Stimulated activated CD8-positive, alpha-beta memory T cell treated with anti-CD3 and anti-CD28 coated beads, Interleukin-12 subunit alpha, Interleukin-12 subunit beta, amount 100 ng/mL, for 24 hours (primary cell): Measurements from ENCODE around the gene CASTOR2.
"Not testable (repeated sequence)": the region's sequence is repeated elsewhere in the genome, so short reads cannot be mapped to it uniquely, and the experiment has no call there.

Experiments used
- DNase-seq: peaks from one replicate; pipeline ENCODE4 v3.0.0-alpha.2; 2020; ENCODE audit errors: extremely low read depth

The CASTOR2 gene

DNA sequence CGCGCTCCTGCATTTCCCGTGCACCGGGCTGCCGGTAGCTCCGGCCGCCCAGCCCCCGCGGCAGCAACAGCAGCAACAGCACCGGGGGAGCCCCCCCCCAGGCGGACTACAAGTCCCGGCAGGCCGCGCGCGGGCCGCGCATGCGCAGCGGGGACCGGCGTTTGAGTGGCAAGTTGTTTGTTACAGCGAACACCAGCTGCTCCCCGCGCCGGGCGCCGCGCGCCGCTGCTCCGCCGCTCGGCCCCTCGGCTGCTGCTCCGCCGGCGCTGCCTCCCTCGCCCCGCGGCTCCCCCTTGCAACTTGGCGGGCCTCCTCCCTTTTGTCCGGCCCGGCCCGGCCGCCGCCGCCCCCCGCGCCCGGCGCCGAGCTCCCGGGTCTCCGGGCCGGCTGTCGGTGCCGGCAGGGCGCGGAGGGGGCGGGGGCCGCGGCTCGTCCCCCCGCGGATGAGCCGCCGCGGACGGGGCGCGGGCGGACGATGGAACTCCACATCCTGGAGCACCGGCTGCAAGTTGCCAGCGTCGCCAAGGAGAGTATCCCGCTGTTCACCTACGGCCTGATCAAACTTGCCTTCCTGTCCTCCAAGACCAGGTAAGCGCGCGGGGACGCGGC is at the start of gene CASTOR2:
TSS of gene CASTOR2 (plus strand) at position 195 of the 609 bp plus-strand sequence. CDS start at position 476, 281 bp downstream.
- DNase-seq = peak; percentile 16

DNA sequence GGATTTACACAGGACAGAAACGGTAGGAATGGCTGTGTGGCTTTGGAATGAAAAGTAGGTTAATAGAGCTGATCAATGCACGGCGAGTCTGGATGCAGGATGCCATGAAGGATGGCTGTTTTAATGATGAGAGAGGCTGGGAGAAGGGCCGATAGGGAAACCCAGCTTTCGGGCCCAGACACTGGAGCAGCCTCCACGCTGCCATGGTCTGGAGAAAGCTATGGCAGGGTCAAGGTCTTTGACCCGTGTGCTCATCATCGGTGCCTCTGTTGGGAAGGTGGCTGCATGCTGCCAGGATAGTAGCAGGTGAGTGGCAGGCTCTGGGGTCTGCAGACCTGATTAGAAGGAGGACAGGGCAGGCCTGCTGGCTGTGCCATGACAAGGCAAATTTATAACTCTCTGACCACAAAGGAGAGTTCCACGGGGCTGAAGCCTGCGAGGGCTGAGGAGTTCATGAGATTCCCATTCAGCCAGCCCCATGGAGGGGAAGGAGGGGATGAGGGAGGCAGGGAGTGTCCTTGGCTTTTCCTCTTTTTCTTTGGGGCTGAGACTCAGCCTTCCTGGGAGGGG is 42.1 kb upstream of the CASTOR2 start:
- DNase-seq = not testable (repeated sequence)

DNA sequence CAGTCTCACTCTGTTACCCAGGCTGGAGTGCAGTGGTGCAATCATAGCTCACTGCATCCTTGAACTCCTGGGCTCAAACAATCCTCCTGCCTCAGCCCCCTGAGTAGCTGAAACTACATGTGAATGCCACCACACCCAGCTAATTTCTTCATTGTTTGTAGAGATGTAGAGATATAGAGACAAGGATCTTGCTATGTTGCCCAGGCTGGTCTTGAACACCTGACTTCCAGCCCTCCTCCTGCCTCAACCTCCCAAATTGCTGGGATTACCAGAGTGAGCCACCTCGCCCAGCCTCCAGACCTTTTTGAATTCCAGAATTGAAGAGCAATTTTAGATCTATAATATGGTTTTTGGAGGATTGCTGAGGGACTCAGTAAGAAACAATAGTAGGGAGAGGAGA is 40.9 kb upstream of the CASTOR2 start:
- DNase-seq = not testable (repeated sequence)

DNA sequence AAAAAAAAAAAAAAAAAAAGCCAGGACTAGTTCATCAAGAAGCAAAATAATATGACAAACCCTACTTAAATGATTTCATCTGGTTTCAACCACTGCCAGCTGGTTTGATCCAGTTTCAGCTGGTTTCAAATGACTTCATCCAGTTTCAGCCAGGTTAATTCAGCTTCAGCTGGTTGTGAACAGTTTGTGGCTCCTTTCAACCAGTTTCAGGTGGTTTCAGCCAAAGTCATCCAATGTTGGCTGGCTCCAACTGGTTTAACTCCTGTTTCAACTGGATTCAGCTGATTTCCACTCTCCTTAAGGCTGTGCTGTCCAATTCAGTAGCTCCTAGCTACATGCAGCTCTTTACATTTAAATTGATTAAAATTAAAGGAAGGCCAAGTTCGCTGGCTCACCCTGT is 37.5 kb upstream of the CASTOR2 start:
- not testable (repeated sequence) for DNase-seq

DNA sequence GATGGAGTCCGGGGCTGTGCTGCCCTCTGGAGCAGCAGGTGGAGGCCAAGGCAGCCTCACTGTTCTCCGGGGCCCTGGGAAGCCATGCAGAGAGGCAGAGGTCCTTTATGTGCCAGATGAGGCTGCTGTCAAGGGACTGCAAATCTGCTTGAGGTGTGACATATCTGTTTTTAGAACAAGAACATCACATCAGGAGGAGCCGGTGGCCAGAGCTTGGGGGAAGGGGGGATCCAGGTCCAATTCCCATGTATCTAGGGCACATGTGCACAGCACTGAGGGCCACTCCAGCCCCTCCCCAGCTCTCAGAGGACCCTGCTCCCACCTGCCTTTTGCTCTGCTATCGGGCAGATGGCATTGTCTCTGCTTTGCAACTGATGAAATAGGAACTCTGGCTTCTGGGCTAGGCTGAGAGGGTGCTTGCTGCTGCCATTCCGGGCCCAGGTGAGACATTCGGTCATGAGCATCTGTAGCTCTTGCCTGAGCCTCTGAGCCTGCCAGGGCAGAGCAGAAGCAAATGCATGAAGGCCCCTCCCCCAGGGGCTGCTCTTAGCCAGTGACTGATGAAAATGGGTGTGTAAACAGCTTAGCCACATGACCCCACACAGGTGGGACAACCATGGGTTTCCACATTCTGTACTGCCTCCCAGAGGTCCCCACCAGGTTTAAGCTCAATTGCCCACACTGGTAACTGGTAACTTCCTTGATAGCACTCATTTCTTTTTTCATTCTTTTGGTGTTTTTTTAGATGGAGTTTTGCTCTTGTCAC is 32.8 kb upstream of the CASTOR2 start:
- not testable (repeated sequence) for DNase-seq

DNA sequence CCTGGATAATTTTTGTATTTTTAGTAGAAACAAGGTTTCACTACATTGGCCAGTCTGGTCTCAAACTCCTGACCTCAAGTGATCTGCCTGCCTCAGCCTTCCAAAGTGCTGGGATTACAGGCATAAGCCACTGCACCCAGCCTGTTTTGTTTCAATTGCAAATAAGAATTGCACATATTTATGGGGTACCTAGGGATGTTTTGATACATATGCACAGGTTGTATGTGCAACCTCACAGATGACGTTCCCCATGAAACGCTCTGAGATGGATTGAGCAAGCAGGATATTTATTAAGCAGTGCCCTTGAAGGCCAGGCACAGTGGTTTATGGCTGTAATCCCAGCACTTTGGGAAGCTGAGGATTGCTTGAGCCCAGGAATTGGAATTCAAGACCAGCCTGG is 25.1 kb upstream of the CASTOR2 start:
- DNase-seq = not testable (repeated sequence)

DNA sequence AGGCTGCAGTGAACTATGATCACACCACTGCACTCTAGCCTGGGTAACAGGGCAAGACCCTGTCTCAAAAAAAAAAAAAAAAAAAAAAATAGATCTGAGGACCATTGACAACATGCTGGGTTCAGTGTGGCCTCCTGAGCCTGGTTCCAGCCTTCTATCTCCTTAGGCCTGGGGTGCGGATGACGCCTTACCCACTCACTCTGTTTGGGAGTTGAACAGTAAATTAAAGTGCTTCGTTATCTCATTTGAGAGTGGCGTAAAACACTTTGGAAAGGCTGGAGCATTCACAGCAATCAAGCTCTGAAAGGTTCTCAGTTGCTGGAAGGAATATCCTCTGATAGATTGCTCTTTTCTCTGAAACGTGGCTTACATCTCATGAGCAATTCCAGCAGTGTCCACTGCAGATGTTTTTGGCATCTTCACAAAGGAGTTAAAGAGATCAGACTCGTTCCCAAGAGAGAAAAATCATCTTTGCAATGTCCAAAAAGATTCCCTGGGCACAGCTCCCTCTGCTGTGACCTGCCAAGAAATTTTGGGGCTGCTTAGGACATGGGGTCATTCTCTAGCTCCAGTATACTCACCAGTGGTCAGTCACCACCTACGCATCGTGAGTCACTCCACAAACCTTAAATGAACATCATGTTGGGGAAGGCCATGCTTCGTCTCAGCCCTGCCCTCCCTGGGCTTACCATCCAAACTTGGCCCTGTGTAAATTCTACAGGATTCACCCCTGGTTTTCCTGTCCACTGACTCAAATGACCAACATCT is 23.0 kb upstream of the CASTOR2 start:
- not testable (repeated sequence) for DNase-seq

DNA sequence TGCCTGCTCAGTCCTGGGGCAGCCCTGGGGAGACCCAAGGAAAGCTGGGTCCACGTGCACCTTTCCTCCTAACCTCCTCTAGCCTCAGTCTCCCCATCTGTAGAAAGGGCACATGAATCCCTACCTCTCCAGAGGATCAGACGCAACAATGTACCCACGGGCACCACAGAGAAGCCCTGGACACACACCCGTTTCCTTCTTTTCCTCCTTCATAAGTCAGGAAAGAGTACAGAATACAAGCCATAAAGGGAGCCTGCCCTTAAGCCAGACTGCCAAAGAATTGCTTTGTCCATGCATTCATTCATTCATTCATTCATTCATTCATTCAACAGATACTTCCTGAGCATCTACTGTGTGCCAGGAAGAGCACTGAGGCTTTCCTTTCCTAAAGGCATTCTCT is 20.6 kb upstream of the CASTOR2 start:
- not testable (repeated sequence) for DNase-seq

DNA sequence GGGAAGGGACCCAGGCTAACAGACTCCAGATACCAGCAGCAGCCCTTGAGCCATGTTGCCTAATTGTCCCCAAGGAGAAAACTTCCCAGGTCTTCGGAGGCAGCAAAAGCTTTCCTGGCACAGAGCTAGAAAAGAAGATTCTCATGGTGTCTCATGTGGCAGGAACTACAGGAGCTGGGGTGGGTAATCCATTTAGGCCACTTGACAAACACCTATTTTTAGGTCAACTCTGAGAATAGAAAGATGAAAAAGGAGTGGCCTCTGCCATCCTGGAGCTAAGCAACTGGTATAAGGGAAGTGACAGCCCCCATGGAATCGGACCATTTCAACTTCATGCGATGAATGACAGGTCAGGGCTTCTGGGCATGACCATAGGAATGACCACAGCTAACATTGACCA is 16.8 kb upstream of the CASTOR2 start:
- DNase-seq = not testable (repeated sequence)

DNA sequence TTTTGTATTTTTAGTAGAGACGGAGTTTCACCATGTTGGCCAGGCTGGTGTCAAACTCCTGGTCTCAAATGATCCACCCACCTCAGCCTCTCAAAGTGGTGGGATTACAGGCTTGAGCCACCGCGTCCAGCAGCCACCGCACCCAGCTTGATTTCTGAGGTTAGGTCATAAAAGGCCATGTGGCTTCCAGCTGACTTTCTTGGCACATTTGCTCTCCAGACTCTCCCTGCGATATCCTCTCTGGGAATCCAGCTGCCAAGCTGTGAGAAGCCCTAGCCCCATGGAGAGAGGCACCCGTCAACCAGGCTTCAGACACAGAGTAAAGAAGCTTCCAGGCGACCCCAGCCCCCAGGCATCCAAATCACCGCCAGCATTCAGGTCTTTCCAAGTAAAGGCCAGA is 10.7 kb upstream of the CASTOR2 start:
- not testable (repeated sequence) for DNase-seq

DNA sequence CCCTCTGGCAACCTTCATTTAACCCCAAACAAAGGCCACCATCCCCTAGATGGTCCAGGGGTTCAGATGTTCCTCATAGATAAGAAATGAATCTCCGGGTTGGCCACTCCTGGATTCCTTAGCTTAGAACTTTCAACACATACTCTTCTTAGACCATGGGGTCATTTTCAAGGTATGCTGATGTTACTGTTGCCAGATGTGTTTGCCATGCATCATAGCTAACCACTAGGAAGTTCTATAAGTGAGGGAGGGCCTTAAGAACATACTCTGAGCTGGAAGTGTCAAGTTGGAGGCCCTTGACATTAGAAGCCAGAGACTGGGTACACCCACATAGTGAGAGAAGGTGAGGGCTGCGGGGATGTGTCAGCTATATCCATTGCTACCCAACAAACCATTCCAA is 6.2 kb upstream of the CASTOR2 start:
- DNase-seq = not testable (repeated sequence)

DNA sequence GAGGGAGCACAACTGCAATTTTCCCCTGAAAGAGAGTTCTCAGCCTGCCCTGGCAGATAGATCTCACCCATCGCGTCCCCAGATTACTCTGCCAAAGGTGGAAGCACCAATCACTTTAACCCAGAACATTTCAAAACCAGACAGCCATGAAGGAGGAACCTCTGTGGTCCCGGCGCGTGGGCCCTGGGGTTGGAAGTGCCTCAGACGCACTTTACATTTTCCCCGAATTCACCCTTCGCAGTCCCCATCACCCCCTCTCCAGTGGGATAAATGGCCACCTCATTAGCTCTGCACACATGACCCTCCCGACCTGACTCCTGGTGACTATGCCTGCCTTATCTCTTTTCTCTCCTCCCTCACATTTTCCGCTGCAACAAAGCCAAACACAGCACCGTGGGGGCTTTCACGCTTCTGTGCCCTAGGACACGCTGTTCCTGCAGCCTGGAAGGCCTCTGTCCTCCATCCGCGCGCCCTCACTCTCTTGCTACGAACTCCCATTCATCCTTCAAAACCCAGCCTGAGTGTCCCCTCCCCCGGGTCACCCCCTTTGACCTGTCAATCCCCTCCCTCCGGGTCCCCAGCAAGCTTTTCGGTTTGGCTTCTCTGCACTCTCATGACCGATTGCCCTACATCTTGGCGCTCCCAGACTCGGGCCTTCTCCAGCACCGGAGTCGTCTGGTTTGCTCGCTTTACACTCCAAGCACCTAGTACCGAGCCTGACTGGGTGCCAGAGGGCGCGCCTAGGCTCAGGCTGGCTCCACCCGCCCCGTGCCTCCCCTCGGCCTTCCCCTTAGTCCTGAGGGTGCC is 598 bp upstream of the CASTOR2 start:
- not testable (repeated sequence) for DNase-seq

DNA sequence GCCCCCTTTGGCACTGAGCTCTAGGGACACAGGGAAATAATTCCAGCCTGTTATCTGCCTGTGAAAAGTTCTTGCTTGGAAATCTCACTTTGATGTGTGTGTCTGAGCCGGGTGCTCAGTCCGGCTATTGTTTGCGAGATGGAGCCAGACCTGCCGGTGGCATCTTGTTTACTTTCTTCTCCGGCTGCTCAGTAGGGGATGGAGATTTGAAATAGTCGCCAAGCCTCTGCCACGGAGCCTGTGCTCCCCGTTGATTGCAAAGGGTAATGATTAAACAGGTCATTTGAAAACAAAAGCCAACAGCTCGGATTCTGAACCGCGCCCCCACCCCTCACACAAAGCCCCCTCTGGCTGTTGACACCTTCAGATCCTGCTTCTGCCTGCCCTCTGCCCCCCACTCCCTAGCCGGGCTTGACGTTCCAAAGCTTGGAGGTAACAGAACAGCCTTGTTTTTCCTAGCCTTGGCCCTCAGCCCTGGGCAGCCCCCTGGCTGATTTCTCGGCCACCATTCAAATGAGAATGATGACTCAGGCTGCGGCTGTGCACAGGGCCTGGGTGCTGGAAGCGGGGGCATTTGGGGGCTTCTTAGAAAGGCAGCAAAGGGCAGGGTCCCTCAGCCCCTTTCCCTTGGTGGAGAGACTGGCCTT is 1.8 kb downstream of the CASTOR2 start:
- DNase-seq = not testable (repeated sequence)

DNA sequence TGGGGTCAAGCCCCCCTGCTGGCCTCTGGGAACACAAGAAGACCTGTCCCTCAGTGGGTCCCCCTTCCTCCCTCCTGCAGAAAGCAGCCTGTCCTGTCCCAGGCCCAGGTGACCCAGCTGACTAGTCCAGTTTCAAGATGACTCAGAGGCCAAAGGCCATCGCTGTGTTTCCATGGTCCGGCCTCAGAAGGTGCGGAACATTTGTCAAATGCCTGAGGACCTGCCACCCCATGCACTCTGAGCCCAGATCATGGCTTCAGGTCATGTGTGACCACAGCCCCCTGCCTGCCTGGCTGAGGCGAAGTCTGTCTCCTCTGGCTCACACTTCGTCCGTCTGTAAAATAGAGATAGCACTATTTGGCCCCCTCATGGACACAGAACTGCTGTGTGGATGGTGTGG is 2.4 kb downstream of the CASTOR2 start:
- DNase-seq = not testable (repeated sequence)

DNA sequence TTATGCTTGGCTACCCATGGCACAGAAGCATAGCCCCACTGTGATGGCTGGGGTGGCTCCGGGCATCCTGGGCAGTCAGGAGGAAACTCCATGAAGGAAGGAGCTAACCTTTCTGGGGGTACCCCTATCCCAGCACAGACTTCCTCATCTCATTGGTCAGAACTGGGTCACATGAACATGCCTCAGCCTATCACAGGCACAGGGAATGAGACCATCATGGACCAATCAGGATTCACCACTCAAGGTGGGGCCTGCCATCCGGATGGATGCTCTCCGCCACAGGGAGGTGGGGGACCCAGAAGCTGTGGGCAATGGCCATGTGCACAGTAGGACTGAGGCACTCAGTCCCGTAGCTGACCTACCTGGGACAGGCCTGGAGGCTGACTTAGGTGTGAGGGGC is 6.9 kb downstream of the CASTOR2 start:
- DNase-seq = not testable (repeated sequence)

DNA sequence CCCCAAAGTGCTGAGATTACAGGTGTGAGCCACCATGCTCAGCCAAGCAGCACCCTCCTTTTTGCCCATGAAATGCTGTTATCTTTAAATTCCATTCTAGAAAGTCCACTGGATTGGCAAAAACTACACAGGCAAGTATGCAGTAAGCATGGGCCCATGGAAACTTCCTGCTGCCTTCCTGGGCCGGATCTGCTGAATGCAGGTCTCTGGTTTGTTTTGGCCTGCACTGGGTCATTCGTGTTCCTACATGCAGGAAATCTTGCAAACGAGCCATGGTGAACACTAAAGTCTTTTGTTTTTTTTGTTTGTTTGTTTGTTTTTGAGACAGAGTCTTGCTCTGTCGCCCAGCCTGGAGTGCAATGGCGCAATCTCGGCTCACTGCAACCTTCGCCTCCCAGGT is 7.9 kb downstream of the CASTOR2 start:
- not testable (repeated sequence) for DNase-seq

DNA sequence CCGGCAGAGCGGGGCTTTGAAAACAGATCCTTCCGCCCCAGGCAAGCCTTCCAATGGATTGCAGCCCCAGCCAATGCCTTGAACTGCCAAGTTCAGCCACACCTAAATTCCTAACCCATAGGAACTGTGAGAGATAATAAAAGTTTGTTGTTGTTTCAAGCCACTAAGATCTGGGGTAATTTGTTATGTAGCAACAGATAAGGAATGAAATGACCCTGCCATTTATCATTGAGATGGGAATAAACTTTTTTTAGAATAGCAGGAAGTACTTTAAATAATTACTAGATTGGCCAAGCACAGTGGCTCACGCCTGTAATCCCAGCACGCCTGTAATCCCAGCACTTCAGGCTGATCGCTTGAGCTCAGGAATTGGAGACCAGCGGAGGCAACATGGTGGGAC is 11.5 kb downstream of the CASTOR2 start:
- not testable (repeated sequence) for DNase-seq

DNA sequence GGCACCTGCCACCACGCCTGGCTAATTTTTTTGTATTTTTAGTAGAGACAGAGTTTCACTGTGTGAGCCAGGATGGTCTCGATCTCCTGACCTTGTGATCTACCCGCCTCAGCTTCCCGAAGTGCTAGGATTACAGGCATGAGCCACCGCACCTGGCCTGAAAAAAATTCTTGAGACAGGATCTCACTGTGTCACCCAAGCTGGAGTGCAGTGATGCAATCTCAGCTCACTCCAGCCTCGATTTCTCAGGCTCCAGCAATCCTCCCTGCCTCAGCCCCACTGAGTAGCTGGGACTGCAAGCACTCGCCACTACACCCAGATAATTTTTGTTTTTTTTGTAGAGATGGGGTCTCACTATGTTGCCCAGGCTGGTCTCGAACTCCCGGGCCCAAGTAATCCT is 13.0 kb downstream of the CASTOR2 start:
- DNase-seq = not testable (repeated sequence)

DNA sequence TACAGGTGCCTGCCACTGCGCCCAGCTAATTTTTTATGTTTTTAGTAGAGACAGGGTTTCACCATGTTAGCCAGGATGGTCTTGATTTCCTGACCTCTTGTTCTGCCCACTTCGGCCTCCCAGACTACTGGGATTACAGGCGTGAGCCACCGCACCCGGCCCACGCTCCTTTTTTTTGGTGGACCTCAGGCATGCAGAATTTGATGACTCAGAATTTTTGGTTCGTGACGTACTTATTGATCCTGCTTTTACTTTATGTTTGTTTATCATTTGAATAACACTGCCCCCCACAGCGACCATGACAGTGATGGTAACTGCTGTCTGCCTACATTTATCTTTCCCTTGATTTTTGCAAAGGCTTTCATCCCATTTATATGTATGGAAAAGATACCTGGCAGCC is 23.9 kb downstream of the CASTOR2 start:
- not testable (repeated sequence) for DNase-seq

DNA sequence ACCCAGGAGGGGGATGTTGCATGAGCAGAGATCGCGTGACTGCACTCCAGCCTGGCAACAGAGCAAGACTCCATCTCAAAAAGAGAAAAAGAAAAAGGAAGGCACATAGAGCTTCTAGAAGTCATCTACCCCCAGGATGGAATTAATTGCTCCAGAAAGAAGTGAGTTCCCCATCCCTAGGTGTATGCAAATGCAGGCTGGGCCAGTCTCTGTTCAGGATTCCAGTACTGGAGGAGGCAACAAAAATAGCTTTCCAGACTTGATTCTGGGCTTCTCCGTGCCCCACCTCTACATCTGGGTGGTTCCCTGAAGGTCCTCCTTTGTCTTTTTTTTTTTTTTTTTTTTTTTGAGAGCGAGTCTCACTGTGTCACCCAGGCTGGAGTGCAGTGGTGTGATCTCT is 28.6 kb downstream of the CASTOR2 start:
- no peak for DNase-seq
